ENCODE data around the gene WASHC3. TPM values are rescaled to one million over a fixed set of nuclear protein-coding genes. Genes with fewer than 3 reads are reported as not detected.
"Not testable (repeated sequence)": the region's sequence is repeated elsewhere in the genome, so short reads cannot be mapped to it uniquely, and the experiment has no call there.

Gene WASHC3
- total and polyA plus RNA-seq, 2 donors from 2014 or later: 33.0 to 95.9 TPM

DNA sequence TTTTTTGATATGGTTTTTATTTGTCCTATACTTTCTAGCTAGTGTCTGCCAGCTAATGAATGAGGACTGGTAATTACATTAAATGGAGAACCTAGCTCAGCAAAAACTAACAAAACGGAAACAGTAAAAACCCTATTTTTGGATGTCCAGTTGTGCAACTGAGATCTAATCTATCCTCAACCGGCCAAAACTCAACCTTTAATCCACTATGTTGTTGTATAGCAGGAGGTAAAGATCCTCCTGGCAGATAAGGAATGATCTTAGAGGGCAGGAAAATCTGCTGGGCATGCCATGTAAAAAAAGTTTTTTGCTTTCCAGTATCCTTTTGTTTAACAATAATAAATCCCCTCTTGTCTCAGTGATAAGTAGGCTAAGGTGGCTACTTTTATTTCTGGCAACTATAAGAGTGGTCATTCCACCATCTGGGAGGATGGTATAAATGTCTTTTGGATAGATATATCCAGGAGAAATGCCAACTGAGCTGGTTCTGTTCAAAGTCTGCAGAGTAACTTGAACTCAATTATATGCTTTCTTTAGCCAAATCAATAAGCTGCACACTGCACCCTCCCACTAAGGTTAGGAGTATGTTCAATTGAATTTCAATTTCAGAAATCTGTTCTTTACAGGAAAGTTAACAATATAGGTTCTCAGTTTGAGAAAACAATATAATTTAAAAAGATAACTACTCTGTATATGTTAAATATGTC, 40.1 kb downstream of the WASHC3 start:
- Histone ChIP-seq H3K27ac (ENCODE audit: low read depth in 2 of 2, low read length in 2 of 2) (no peak overlapping the region), H3K4me3 (ENCODE audit: low read length in 3 of 3) (no peak overlapping the region), H3K4me1 (ENCODE audit: control insufficient read depth in 2 of 3, insufficient read depth in 2 of 3, low read depth in 1 of 3, low read length in 3 of 3) (peaks cover 0 to 4% (median 0%) of the 10 kb centered on the region in 3 donors), H3K9me3 (ENCODE audit: control insufficient read depth in 2 of 3, insufficient read depth in 1 of 3, low read length in 3 of 3) (no peaks in the 10 kb centered on the region), H3K27me3 (ENCODE audit: control insufficient read depth, insufficient read depth, low read length) (no peaks in the 10 kb centered on the region), H3K9ac (ENCODE audit: low read length in 3 of 3) (no peak overlapping the region), H3K36me3 (ENCODE audit: control insufficient read depth in 2 of 3, insufficient read depth in 3 of 3, low read length in 3 of 3) (peaks cover 0 to 13% (median 12%) of the 10 kb centered on the region in 3 donors)
- DNase-seq (no peak), FAIRE-seq (no peak)
- intact Hi-C loops (cut with DNase I): no loop called here
- TF ChIP-seq, protein P1, sequence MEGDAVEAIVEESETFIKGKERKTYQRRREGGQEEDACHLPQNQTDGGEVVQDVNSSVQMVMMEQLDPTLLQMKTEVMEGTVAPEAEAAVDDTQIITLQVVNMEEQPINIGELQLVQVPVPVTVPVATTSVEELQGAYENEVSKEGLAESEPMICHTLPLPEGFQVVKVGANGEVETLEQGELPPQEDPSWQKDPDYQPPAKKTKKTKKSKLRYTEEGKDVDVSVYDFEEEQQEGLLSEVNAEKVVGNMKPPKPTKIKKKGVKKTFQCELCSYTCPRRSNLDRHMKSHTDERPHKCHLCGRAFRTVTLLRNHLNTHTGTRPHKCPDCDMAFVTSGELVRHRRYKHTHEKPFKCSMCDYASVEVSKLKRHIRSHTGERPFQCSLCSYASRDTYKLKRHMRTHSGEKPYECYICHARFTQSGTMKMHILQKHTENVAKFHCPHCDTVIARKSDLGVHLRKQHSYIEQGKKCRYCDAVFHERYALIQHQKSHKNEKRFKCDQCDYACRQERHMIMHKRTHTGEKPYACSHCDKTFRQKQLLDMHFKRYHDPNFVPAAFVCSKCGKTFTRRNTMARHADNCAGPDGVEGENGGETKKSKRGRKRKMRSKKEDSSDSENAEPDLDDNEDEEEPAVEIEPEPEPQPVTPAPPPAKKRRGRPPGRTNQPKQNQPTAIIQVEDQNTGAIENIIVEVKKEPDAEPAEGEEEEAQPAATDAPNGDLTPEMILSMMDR (IDR thresholded peaks at IDR 0.05; ENCODE audit: borderline replicate concordance, extremely low read depth, insufficient read depth): no peak

DNA sequence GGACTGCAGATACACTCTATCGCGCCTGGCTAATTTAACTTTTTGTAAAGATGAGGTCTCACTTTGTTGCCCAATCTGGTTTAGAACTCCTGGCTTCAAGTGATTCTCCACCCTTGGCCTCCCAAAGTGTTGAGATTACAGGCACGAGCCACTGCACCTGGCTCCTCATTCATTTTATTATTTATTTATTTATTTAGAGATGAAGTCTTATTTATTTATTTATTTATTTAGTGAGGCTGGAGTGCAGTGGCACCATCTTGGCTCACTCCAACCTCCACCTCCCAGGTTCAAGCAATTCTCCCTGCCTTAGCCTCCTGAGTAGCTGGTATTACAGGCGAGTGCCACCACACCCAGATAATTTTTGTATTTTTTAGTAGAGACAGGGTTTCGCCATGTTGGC, 43.2 kb downstream of the WASHC3 start:
- H3K9ac ChIP-seq (ENCODE audit: low read length in 3 of 3); H3K9me3 ChIP-seq (ENCODE audit: control insufficient read depth in 2 of 3, insufficient read depth in 1 of 3, low read length in 3 of 3); DNase-seq; H3K27ac ChIP-seq (ENCODE audit: low read depth in 2 of 2, low read length in 2 of 2); H3K4me3 ChIP-seq (ENCODE audit: low read length in 3 of 3); H3K27me3 ChIP-seq (ENCODE audit: control insufficient read depth, insufficient read depth, low read length); H3K4me1 ChIP-seq (ENCODE audit: control insufficient read depth in 2 of 3, insufficient read depth in 2 of 3, low read depth in 1 of 3, low read length in 3 of 3); H3K36me3 ChIP-seq (ENCODE audit: control insufficient read depth in 2 of 3, insufficient read depth in 3 of 3, low read length in 3 of 3); FAIRE-seq; intact Hi-C loops (cut with DNase I): not testable (repeated sequence)

DNA sequence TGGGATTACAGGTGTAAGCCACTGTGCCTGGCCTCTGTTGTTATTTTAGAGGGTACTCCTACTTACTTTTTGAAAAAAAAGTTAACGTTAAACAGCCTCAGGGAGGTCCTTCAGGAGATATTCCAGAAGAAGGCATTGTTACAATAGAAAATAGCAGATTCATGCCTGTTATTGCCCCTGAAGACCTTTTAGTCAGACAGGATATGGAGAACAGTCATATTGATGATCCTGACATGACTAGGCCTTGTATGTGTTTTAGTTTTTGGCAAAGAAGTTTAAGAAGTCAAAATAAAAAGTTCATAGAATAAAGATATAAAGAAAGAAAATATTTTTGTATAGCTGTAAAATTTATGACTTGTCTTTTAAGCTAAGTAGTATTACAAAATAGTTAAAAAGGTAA, 45.3 kb downstream of the WASHC3 start:
- FAIRE-seq (peak; percentile 41), DNase-seq (no peak)
- H3K27ac ChIP-seq (ENCODE audit: low read depth in 2 of 2, low read length in 2 of 2): no peak overlapping the region
- no peaks in the 10 kb centered on the region for H3K27me3 ChIP-seq (ENCODE audit: control insufficient read depth, insufficient read depth, low read length)
- H3K4me1 ChIP-seq (ENCODE audit: control insufficient read depth in 2 of 3, insufficient read depth in 2 of 3, low read depth in 1 of 3, low read length in 3 of 3): peaks cover 0 to 4% (median 0%) of the 10 kb centered on the region in 3 donors
- no peak overlapping the region for H3K4me3 ChIP-seq (ENCODE audit: low read length in 3 of 3)
- H3K36me3 ChIP-seq (ENCODE audit: control insufficient read depth in 2 of 3, insufficient read depth in 3 of 3, low read length in 3 of 3): peaks cover 0 to 6% (median 5%) of the 10 kb centered on the region in 3 donors
- H3K9ac ChIP-seq (ENCODE audit: low read length in 3 of 3): no peak overlapping the region
- no peaks in the 10 kb centered on the region for H3K9me3 ChIP-seq (ENCODE audit: control insufficient read depth in 2 of 3, insufficient read depth in 1 of 3, low read length in 3 of 3)
- intact Hi-C loops (cut with DNase I): no loop called here
- TF ChIP-seq, protein P1 (IDR thresholded peaks at IDR 0.05; ENCODE audit: borderline replicate concordance, extremely low read depth, insufficient read depth): no peak

DNA sequence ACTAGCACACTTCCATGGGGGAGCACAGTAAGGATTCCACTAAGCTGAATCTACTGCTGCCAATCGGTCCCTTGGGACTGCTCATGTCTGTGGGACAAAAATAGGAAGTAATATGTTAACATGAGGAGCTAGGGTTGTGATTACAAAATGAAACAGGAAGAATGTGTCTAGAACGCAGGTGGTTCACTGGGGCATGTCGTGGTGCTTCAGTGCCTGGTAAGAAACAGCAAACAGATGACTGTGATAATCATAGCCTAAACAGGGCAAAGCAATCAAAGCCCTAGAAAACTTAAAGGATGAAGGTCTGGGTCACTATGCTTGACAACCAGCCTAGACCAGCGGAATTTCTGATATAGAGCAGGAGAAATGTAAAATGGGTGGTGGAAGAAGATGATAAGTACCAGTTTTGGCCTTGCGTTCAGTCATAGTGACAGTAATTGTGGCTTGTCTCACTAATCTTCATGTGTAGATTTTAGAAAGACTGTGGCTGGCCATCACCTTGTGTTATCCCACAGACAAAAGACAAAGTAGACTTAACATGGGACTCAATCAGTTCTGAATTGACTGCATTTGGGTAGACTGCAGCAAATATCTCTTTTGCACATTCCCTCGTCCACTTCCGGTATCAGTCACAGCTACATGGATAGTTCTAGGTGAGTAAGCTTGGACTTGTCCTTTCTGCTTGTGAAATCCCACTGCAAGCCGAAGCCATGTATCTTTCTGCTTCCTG, 51.4 kb downstream of the WASHC3 start:
- intact Hi-C loops (cut with DNase I): no loop called here
- no peaks in the 10 kb centered on the region for H3K27me3 ChIP-seq (ENCODE audit: control insufficient read depth, insufficient read depth, low read length)
- no peak for FAIRE-seq
- no peaks in the 10 kb centered on the region for H3K4me1 ChIP-seq (ENCODE audit: control insufficient read depth in 2 of 3, insufficient read depth in 2 of 3, low read depth in 1 of 3, low read length in 3 of 3)
- H3K9me3 ChIP-seq (ENCODE audit: control insufficient read depth in 2 of 3, insufficient read depth in 1 of 3, low read length in 3 of 3): no peaks in the 10 kb centered on the region
- no peak overlapping the region for H3K9ac ChIP-seq (ENCODE audit: low read length in 3 of 3)
- no peak overlapping the region for H3K27ac ChIP-seq (ENCODE audit: low read depth in 2 of 2, low read length in 2 of 2)
- no peaks in the 10 kb centered on the region for H3K36me3 ChIP-seq (ENCODE audit: control insufficient read depth in 2 of 3, insufficient read depth in 3 of 3, low read length in 3 of 3)
- DNase-seq: no peak
- TF ChIP-seq, protein P1 (IDR thresholded peaks at IDR 0.05; ENCODE audit: borderline replicate concordance, extremely low read depth, insufficient read depth): no peak
- no peak overlapping the region for H3K4me3 ChIP-seq (ENCODE audit: low read length in 3 of 3)
